HCT116 (cell line): ENCODE results near the gene HPCA. TPM values are rescaled to one million over a fixed set of nuclear protein-coding genes. Genes with fewer than 3 reads are reported as not detected.

Experiments
- ATAC-seq: fragments of 200-7000 bp; cut with Tn5 transposase; 2 replicates; pipeline ENCODE4 v1.9.1; 2020; ENCODE audit warnings: mild to moderate bottlenecking, moderate library complexity
- BruUV-seq: library from RNA; stranded (reverse); fragments of 400-500 nt; replicated peaks from 2 replicates; lab custom pipeline; 2021; lab: Mats Ljungman, UMichigan
- CTCF ChIA-PET: fragments of 300-600 bp; sonication (Branson Sonifier 250); formaldehyde crosslinking; loops from one replicate; lab custom pipeline; 2021; ENCODE audit warnings: antibody characterized with exemption; lab: Charles Lee
- POLR2A ChIA-PET: fragments of 300-600, 350-600 bp; sonication (Branson Sonifier 250); formaldehyde crosslinking; loops from one replicate; lab custom pipeline; 2021; ENCODE audit warnings: antibody characterized with exemption; lab: Charles Lee
- RAD21 ChIA-PET, 2 experiments: fragments of 300-600 bp; sonication (Branson Sonifier 250); formaldehyde crosslinking; loops; one replicate each; lab custom pipeline; 2023; ENCODE audit warnings: low total read pairs in 2 of 2; ENCODE audit not compliant: uncharacterized antibody in 2 of 2, unreplicated experiment in 2 of 2, low non-redundant PET in 1 of 2; lab: Charles Lee
- DNase-seq: peaks from one replicate; pipeline ENCODE4 v3.0.0-alpha.2; 2010; ENCODE audit warnings: low read depth, low spot score
- H2AFZ ChIP-seq: fragments of 200-600 bp; shearing (Covaris generic), sonication (generic); 2 replicates; pipeline ENCODE4 v1.6.1; 2017; ENCODE audit warnings: low read depth, mixed run types, mixed read lengths, antibody characterized with exemption, low read length; ENCODE audit not compliant: poor library complexity, severe bottlenecking
- H3K27ac ChIP-seq: 2 replicates; pipeline ENCODE4 v1.5.1; 2012; ENCODE audit warnings: low read depth, low read length
- H3K27me3 ChIP-seq: fragments of 200-600 bp; sonication (generic); 2 replicates; pipeline ENCODE4 v1.6.1; 2016; ENCODE audit warnings: mixed run types, low read length, mixed read lengths; ENCODE audit not compliant: insufficient read depth
- H3K36me3 ChIP-seq, 2 experiments: fragments of 200-500 bp in 1 of 2; fragments of 200-600 bp in 1 of 2; sonication (Bioruptor generic) in 1 of 2; sonication (generic) in 1 of 2; 2 replicates each; pipeline versions ENCODE4 v1.5.1 to v1.6.1; 2014 to 2016; ENCODE audit warnings: low read length in 2 of 2, inconsistent platforms in 1 of 2, mixed read lengths in 1 of 2, mixed run types in 1 of 2; ENCODE audit not compliant: insufficient read depth in 2 of 2, control insufficient read depth in 1 of 2
- H3K4me1 ChIP-seq, 2 experiments: fragments of 200-600 bp in 1 of 2; sonication (generic) in 1 of 2; 2 replicates each; pipeline versions ENCODE4 v1.5.1 to v1.6.1; 2012 to 2017; ENCODE audit warnings: low read length in 2 of 2, inconsistent platforms in 1 of 2, mild to moderate bottlenecking in 1 of 2, mixed read lengths in 1 of 2, mixed run types in 1 of 2, moderate library complexity in 1 of 2; ENCODE audit not compliant: insufficient read depth in 2 of 2, control insufficient read depth in 1 of 2
- H3K4me2 ChIP-seq: fragments of 200-600 bp; sonication (generic); 2 replicates; pipeline ENCODE4 v1.6.1; 2017; ENCODE audit warnings: mixed run types, low read length, mixed read lengths
- H3K4me3 ChIP-seq, 2 experiments: fragments of 200-600 bp in 1 of 2; sonication (generic) in 1 of 2; replicated peaks in 1 of 2; 2 replicates each; pipeline ENCODE4 v1.5.1; 2011 to 2016; ENCODE audit warnings: low read length in 2 of 2, control low read depth in 1 of 2, low read depth in 1 of 2, mild to moderate bottlenecking in 1 of 2, mixed read lengths in 1 of 2, mixed run types in 1 of 2
- H3K79me2 ChIP-seq: fragments of 200-600 bp; sonication (generic); 2 replicates; pipeline ENCODE4 v1.6.1; 2017; ENCODE audit warnings: mild to moderate bottlenecking, mixed run types, low read length, moderate library complexity, mixed read lengths; ENCODE audit not compliant: insufficient read depth
- H3K9ac ChIP-seq: fragments of 200-600 bp; sonication (generic); 2 replicates; pipeline ENCODE4 v1.6.1; 2016; ENCODE audit warnings: low read length, mixed read lengths
- H3K9me2 ChIP-seq: fragments of 200-600 bp; sonication (generic), shearing (Covaris generic); 2 replicates; pipeline ENCODE4 v1.6.1; 2017; ENCODE audit warnings: mixed run types, mild to moderate bottlenecking, moderate library complexity; ENCODE audit not compliant: insufficient read depth
- H3K9me3 ChIP-seq, 2 experiments: fragments of 200-500 bp in 1 of 2; fragments of 200-600 bp in 1 of 2; sonication (Bioruptor generic) in 1 of 2; sonication (generic) in 1 of 2; 2 replicates each; pipeline ENCODE4 v1.6.1; 2014 to 2017; ENCODE audit warnings: low read length in 2 of 2, mixed read lengths in 2 of 2, inconsistent platforms in 1 of 2, low read depth in 1 of 2, mild to moderate bottlenecking in 1 of 2, mixed run types in 1 of 2, moderate library complexity in 1 of 2; ENCODE audit not compliant: control insufficient read depth in 1 of 2, insufficient read depth in 1 of 2
- H4K20me1 ChIP-seq: fragments of 200-600 bp; sonication (generic), shearing (Covaris generic); 2 replicates; pipeline ENCODE4 v1.6.1; 2017; ENCODE audit warnings: mixed run types, mild to moderate bottlenecking, moderate library complexity; ENCODE audit not compliant: insufficient read depth
- EZH2 ChIP-seq: fragments of 200-600 bp; sonication (generic); IDR thresholded peaks from 2 replicates; pipeline ENCODE4 v1.6.1; 2017; ENCODE audit warnings: antibody characterized with exemption, mixed run types
- EZH2phosphoT487 ChIP-seq: fragments of 200-600 bp; IDR thresholded peaks from 2 replicates; pipeline ENCODE4 v1.6.1; 2018; ENCODE audit warnings: antibody characterized with exemption, borderline replicate concordance
- FOSL1 ChIP-seq: IDR thresholded peaks from 2 replicates; pipeline ENCODE4 v1.6.1; 2012; ENCODE audit warnings: low read depth
- JUND ChIP-seq: IDR thresholded peaks from 2 replicates; pipeline ENCODE4 v1.6.1; 2012
- POLR2A ChIP-seq: IDR thresholded peaks from 2 replicates; pipeline ENCODE4 v1.7.0; 2011; ENCODE audit warnings: borderline replicate concordance; ENCODE audit not compliant: insufficient read depth, insufficient read length; ENCODE audit errors: extremely low read depth
- RAD21 ChIP-seq: IDR thresholded peaks from 2 replicates; pipeline ENCODE4 v1.6.1; 2012; ENCODE audit warnings: low read depth, mild to moderate bottlenecking
- SIN3A ChIP-seq: IDR thresholded peaks from 2 replicates; pipeline ENCODE4 v1.6.1; 2012; ENCODE audit warnings: low read depth
- TCF7L2 ChIP-seq: IDR thresholded peaks from 2 replicates; pipeline ENCODE4 v1.7.0; 2011; ENCODE audit warnings: borderline replicate concordance, inconsistent platforms; ENCODE audit not compliant: insufficient read depth, insufficient read length; ENCODE audit errors: extremely low read depth
- YY1 ChIP-seq: IDR thresholded peaks from 2 replicates; pipeline ENCODE4 v1.6.1; 2011; ENCODE audit warnings: low read length, low read depth, moderate library complexity, mild to moderate bottlenecking; ENCODE audit not compliant: insufficient replicate concordance; ENCODE audit errors: extremely low read depth
- ZNF274 ChIP-seq: fragments of 200-500 bp; sonication (Bioruptor generic); IDR thresholded peaks from 2 replicates; pipeline ENCODE4 v1.6.1; 2014; ENCODE audit warnings: mild to moderate bottlenecking, low read depth, low read length, inconsistent platforms
- intact Hi-C: fragments of 100-400 bp; cut with micrococcal nuclease; formaldehyde crosslinking; loops from 2 replicates; pipeline ENCODE4 v1.10.0; 2022
- total RNA-seq: library from RNA; stranded (reverse); gene quantifications from one replicate; pipeline ENCODE4 v1.2.1, GENCODE V29; 2021; ENCODE audit not compliant: unreplicated experiment
- TF ChIP-seq, protein P1 (sequence below): IDR thresholded peaks from 2 replicates; pipeline ENCODE4 v1.6.1; 2012
- TF ChIP-seq, protein P2 (sequence below): IDR thresholded peaks from 2 replicates; pipeline ENCODE4 v1.6.1; 2012; ENCODE audit warnings: low read depth
- TF ChIP-seq, protein P3 (sequence below), 3 experiments: fragments of 200-600 bp in 1 of 3; sonication (generic) in 1 of 3; IDR thresholded peaks in 2 of 3; conservative IDR thresholded peaks in 1 of 3; 2 replicates each; pipeline ENCODE4 v1.5.1; 2012 to 2017; ENCODE audit warnings: low read depth in 2 of 3, low read length in 2 of 3, antibody characterized with exemption in 1 of 3, borderline replicate concordance in 1 of 3, control low read depth in 1 of 3, mild to moderate bottlenecking in 1 of 3, mixed read lengths in 1 of 3, mixed run types in 1 of 3, moderate library complexity in 1 of 3; ENCODE audit not compliant: insufficient read depth in 1 of 3

HPCA gene
- total RNA-seq, 1 experiment from 2014 or later, result 0.15 TPM

DNA sequence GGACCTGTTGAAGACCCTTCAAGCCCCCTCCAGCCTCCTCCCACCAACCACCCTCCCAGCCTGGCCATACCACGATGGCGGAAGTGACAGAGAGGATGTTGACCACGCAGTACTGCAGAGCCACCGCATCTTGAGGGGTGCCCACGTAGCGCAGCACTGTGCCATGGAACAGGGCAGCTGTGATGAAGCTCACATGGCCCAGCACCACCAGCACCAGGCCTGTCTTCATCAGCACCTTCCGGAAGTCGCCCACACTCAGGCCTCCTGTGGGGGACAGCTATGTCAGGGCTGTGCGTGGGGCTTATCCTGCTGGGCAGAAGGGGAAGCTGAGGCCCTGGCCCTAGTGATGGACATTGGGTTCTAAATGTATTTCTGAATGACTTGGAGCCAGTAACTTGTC is 11.8 kb downstream of the HPCA start:
- Histone ChIP-seq H3K36me3 (peaks cover 0 to 8% of the 10 kb centered on the region in 2 experiments; a peak in 2 of 4 replicates), H3K4me3 (no peak overlapping the region), H3K4me2 (no peak overlapping the region), H2AFZ (no peak overlapping the region), H3K27me3 (no peaks in the 10 kb centered on the region), H3K9me2 (no peaks in the 10 kb centered on the region), H3K9ac (no peak overlapping the region), H3K4me1 (peaks cover 19 to 33% of the 10 kb centered on the region in 2 experiments; a peak in 3 of 4 replicates), H3K27ac (no peak overlapping the region), H3K9me3 (no peaks in the 10 kb centered on the region), H3K79me2 (peaks cover 6% of the 10 kb centered on the region; the same call in 1 of the 2 replicates), H4K20me1 (no peaks in the 10 kb centered on the region)
- ChIA-PET RAD21 (no interaction called here), POLR2A (no interaction called here), CTCF (interaction anchor here (1.4 kb wide), 1 partner anchor 377 kb away, joined by 3 read pairs; no protein-coding TSS in a partner anchor)
- intact Hi-C loops, result no loop called here
- no peak for ATAC-seq
- TF ChIP-seq FOSL1, result no peak
- TF ChIP-seq TCF7L2, result no peak
- TF ChIP-seq, protein P1, sequence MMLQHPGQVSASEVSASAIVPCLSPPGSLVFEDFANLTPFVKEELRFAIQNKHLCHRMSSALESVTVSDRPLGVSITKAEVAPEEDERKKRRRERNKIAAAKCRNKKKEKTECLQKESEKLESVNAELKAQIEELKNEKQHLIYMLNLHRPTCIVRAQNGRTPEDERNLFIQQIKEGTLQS, result no peak
- no TSS peak for BruUV-seq
- DNase-seq, result no peak

DNA sequence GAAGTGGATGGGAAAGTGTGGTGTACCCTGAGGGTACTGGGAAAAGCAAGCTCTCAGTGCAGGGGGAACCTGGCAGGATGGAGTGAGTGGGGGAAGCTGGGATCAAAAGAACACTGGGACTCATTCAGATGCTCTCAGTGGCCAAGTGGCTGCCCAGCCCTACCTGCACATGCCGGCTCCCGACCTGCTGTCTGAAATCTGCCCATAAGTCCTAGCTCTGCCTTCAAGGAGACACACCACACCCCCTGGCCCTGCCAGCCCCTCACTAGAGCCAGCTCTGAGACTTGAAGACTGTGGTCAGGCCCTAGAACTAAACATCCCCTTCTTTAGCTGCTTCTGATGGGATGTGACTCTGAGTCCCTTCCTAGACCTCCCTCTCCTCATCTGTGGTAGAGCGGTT is 12.7 kb downstream of the HPCA start:
- no peak for ATAC-seq
- Histone ChIP-seq H3K27me3 (no peaks in the 10 kb centered on the region), H3K4me2 (no peak overlapping the region), H2AFZ (no peak overlapping the region), H3K36me3 (peaks cover 0 to 8% of the 10 kb centered on the region in 2 experiments; a peak in 2 of 4 replicates), H4K20me1 (no peaks in the 10 kb centered on the region), H3K9ac (no peak overlapping the region), H3K27ac (no peak overlapping the region), H3K9me3 (no peaks in the 10 kb centered on the region), H3K4me1 (peaks cover 19 to 25% of the 10 kb centered on the region in 2 experiments; a peak in 3 of 4 replicates), H3K9me2 (no peaks in the 10 kb centered on the region), H3K4me3 (no peak overlapping the region), H3K79me2 (peaks cover 6% of the 10 kb centered on the region; the same call in 1 of the 2 replicates)
- CTCF ChIA-PET, result interaction anchor here (1.4 kb wide), 1 partner anchor 378 kb away, joined by 3 read pairs; no protein-coding TSS in a partner anchor
- no TSS peak for BruUV-seq
- DNase-seq, result no peak
- RAD21 ChIA-PET, result no interaction called here
- POLR2A ChIA-PET, result interaction anchor here (0.6 kb wide), 1 partner anchor 27 kb away, joined by 3 read pairs; no protein-coding TSS in a partner anchor
- intact Hi-C loops, result no loop called here
- TF ChIP-seq, protein P2, sequence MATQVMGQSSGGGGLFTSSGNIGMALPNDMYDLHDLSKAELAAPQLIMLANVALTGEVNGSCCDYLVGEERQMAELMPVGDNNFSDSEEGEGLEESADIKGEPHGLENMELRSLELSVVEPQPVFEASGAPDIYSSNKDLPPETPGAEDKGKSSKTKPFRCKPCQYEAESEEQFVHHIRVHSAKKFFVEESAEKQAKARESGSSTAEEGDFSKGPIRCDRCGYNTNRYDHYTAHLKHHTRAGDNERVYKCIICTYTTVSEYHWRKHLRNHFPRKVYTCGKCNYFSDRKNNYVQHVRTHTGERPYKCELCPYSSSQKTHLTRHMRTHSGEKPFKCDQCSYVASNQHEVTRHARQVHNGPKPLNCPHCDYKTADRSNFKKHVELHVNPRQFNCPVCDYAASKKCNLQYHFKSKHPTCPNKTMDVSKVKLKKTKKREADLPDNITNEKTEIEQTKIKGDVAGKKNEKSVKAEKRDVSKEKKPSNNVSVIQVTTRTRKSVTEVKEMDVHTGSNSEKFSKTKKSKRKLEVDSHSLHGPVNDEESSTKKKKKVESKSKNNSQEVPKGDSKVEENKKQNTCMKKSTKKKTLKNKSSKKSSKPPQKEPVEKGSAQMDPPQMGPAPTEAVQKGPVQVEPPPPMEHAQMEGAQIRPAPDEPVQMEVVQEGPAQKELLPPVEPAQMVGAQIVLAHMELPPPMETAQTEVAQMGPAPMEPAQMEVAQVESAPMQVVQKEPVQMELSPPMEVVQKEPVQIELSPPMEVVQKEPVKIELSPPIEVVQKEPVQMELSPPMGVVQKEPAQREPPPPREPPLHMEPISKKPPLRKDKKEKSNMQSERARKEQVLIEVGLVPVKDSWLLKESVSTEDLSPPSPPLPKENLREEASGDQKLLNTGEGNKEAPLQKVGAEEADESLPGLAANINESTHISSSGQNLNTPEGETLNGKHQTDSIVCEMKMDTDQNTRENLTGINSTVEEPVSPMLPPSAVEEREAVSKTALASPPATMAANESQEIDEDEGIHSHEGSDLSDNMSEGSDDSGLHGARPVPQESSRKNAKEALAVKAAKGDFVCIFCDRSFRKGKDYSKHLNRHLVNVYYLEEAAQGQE, result no peak
- TF ChIP-seq, protein P1, result no peak
- TF ChIP-seq JUND, result no peak
- no peak for TF ChIP-seq YY1
- TF ChIP-seq ZNF274, result no peak
- TF ChIP-seq RAD21, result no peak
- TF ChIP-seq EZH2, result no peak
- TF ChIP-seq SIN3A, result no peak
- no peak for TF ChIP-seq EZH2phosphoT487
- no peak for TF ChIP-seq POLR2A
- TF ChIP-seq, protein P3, sequence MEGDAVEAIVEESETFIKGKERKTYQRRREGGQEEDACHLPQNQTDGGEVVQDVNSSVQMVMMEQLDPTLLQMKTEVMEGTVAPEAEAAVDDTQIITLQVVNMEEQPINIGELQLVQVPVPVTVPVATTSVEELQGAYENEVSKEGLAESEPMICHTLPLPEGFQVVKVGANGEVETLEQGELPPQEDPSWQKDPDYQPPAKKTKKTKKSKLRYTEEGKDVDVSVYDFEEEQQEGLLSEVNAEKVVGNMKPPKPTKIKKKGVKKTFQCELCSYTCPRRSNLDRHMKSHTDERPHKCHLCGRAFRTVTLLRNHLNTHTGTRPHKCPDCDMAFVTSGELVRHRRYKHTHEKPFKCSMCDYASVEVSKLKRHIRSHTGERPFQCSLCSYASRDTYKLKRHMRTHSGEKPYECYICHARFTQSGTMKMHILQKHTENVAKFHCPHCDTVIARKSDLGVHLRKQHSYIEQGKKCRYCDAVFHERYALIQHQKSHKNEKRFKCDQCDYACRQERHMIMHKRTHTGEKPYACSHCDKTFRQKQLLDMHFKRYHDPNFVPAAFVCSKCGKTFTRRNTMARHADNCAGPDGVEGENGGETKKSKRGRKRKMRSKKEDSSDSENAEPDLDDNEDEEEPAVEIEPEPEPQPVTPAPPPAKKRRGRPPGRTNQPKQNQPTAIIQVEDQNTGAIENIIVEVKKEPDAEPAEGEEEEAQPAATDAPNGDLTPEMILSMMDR (IDR thresholded peaks at IDR 0.05 in 2 of 3, conservative IDR thresholded peaks at IDR 0.05 in 1 of 3; ENCODE audit: borderline replicate concordance in 1 of 3, insufficient read depth in 1 of 3, low read depth in 2 of 3, low read length in 2 of 3), result no peak
- no peak for TF ChIP-seq FOSL1
